Ammon's horn (tissue), 1 donor: Measurements from ENCODE around the gene KIF4A.
"Not testable (repeated sequence)": the region's sequence is repeated elsewhere in the genome, so short reads cannot be mapped to it uniquely, and the experiment has no call there.

ENCODE experiments used
- DNase-seq: peaks from one replicate; pipeline ENCODE4 v3.0.0-alpha.2; 2016; ENCODE audit warnings: low spot score

Gene KIF4A, protein sequence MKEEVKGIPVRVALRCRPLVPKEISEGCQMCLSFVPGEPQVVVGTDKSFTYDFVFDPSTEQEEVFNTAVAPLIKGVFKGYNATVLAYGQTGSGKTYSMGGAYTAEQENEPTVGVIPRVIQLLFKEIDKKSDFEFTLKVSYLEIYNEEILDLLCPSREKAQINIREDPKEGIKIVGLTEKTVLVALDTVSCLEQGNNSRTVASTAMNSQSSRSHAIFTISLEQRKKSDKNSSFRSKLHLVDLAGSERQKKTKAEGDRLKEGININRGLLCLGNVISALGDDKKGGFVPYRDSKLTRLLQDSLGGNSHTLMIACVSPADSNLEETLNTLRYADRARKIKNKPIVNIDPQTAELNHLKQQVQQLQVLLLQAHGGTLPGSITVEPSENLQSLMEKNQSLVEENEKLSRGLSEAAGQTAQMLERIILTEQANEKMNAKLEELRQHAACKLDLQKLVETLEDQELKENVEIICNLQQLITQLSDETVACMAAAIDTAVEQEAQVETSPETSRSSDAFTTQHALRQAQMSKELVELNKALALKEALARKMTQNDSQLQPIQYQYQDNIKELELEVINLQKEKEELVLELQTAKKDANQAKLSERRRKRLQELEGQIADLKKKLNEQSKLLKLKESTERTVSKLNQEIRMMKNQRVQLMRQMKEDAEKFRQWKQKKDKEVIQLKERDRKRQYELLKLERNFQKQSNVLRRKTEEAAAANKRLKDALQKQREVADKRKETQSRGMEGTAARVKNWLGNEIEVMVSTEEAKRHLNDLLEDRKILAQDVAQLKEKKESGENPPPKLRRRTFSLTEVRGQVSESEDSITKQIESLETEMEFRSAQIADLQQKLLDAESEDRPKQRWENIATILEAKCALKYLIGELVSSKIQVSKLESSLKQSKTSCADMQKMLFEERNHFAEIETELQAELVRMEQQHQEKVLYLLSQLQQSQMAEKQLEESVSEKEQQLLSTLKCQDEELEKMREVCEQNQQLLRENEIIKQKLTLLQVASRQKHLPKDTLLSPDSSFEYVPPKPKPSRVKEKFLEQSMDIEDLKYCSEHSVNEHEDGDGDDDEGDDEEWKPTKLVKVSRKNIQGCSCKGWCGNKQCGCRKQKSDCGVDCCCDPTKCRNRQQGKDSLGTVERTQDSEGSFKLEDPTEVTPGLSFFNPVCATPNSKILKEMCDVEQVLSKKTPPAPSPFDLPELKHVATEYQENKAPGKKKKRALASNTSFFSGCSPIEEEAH

DNA sequence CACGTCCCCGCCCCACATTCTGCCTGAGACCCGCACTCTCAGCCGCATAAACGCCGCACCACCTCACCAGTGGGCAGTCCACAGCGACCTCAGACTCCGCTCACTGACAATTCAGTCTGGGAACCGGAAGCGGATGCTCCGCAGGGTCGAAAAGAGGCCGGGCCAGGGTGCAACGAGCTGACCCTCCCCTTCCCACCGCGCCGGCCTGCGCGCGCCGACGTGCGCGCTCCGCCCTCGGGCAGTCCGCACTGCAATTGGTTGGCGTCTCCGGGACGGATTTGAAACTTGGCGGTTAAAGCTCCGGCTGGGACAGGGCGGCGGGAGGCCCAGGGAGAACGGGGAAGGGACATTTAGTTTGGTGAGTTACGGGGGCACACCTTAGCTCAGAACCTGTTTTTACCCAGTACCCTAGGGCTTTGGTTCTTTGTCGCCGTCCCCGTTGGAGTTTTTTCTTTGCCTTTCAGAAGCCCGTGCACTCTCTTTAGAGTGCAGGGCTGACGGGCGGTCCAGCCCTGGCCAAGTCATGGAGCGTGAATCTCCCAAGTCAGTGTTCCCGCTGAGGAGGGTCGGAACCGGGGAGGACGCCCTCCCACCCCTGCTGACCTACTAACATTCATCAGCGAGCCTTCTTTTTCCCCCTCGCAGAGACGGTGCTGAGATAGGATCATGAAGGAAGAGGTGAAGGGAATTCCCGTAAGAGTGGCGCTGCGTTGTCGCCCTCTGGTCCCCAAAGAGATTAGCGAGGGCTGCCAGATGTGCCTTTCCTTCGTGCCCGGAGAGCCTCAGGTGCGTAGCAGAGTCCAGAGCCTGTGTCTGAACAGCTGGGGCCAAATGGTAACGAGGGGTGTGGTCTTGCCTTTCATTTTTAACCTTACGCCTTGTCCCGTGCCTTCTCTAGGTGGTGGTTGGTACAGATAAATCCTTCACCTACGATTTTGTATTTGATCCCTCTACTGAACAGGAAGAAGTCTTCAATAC is at the start of gene KIF4A, which contains the start of gene PDZD11:
Gene KIF4A, plus strand, starts transcription at position 312 of the 978 bp plus-strand sequence. Its CDS starts 355 bp downstream, at position 667.
Gene PDZD11, minus strand, starts transcription at position 135 of the 978 bp plus-strand sequence. CDS start 586 bp downstream, outside the sequence.
- peak; percentile 72 for DNase-seq

DNA sequence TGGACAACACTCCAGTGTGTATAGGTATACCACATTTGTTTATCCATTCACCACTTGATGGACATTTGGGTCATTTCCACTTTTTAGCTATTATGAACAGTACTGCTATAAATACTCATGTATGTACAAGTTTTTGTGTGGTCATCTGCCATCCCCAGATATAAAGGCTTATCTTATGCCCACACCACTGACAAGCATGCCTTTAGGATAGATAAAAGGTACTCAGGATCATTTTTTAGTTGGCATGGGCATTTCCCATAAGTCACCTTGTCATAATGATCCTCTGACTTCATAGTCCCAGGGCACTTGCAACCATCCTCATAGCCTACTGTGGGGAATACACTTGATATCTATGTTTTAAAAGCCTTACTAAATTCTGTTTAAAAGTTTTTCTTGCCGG is 49.2 kb upstream of the KIF4A start:
- no peak for DNase-seq

DNA sequence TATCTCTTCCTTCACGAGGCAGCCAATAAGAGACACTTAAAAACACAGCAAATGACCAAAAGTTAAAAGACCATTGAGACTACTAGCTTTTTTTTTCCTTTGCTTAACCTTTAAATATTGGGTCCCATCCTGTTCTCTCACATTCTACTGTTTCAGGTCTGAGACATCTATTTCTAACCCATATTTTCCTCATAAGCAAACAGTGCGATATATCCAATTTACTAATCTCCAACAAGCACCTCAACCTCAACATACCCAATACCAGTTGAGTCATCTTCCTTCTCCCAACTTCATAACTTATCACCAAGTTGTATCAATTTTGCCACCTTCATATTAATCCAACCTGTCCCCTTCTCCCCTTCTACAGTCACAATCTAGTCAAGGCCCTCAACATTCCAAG is 48.4 kb upstream of the KIF4A start:
- DNase-seq, result no peak

DNA sequence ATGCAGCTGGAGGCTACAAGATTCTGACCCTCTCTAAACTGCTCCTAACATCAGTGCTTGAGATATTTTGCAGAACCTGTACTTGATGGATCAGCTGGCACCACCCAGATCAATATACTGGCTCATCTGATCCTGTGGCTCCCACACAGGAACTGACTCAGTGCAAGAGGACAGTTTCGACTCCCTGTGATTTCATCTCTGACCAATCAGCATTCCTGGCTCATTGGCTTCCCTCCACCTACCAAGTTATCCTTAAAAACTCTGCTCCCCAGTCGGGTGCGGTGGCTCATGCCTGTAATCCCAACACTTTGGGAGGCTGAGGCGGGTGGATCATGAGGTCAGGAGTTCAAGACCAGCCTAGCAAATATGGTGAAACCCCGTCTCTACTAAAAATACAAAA is 46.3 kb upstream of the KIF4A start:
- not testable (repeated sequence) for DNase-seq

DNA sequence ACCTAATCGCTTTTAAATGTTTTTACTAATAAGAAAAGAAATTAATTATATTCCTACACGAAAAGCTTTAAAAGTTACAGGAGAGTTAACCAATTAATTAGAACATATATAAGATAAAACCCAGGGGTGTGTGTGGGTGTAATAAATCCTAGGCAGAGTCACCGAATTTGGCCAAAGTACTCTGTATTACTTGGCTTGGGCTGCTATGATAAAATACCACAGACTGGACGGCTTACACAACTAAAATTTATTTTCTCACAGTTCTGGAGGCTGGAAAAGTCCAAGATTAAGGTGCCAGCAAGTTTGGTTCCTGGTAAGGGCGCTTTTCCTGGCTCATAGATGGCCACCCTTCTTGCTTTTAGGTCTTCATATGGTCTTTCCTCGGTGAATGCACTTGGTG is 45.0 kb upstream of the KIF4A start:
- DNase-seq, result no peak

DNA sequence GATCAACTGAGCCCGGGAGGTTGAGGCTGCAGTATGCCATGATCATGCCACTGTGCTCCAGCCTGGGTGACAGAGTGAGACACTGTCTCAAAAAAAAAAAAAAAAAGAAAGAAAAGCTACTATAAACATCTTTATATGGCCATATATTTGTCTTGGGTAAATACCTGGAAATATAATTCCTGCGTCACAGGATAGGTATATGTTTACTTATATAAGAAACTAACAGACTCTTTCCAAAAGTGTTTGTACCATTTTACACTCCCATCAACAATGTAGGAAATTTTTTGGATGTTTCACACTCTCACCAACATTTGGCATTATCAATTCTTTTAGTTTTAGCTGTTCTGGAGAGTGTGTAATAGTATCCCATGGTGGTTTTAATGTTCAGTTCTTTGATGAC is 42.7 kb upstream of the KIF4A start:
- DNase-seq, result no peak

DNA sequence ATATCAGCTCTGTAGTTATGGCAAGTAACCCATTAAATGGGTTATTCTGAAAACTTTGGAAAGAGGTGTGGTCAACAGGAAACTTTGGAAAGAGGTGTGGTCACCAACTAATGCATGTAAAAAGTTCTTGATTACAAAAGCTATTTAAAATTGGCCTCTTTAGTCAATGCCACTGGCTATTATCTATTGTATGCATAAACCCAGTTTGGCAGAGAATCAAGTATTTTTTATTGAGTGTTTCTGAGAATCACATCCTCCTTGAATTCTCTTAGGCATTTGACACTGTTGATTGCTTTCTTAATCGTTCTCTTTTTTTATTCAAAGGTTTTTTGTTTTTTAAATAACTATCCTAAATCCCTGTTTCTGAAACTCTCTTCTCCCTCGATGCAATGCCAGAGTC is 37.4 kb upstream of the KIF4A start:
- no peak for DNase-seq

DNA sequence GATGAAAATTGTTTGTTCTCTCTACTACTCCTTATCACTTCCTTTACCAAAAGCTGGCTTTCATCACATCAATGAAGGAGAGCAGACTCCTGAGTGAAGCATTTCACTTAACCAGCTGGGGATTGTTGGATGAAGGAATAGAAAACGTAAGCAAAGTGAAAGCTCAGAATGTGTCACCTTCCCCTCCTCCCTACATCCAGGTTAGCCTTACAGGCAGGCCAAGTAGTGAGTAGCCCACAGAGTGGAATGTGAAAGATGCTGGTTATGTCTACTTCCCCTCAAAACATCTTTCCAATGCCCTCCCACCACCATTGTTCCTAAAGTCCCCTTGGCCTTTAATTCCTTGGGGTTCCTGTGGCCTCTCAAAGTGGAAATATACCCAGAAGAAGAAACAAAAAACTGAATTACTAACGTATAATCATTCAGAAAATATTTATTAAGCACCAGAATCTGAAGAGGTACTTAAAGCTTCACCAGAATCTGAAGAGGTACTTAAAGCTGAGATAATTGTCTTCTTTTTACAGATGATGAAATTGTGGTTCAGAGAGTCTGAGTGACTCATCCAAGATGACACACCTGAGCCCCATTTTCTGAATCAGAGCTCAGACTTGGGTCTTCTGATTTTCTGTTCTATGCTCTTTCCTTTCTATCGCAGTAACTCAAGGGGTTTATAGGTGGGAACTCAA is 36.4 kb upstream of the KIF4A start:
- DNase-seq, result no peak

DNA sequence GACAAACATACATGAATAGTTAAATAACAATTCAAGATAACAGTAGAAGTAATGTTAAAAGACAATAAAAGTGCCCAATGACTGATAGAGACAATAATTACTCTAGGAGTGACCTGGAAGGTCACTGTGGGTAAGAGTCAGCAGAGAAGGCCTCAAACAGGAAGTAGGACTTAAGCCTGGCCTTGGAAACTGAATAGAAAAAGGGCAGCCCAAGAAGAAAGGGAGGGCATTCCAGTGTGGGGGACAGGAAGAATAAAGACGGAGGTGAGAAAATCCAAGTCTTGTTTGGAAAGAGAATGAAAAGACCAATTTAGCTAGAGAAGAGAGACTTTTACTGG is 35.9 kb upstream of the KIF4A start:
- DNase-seq, result no peak

DNA sequence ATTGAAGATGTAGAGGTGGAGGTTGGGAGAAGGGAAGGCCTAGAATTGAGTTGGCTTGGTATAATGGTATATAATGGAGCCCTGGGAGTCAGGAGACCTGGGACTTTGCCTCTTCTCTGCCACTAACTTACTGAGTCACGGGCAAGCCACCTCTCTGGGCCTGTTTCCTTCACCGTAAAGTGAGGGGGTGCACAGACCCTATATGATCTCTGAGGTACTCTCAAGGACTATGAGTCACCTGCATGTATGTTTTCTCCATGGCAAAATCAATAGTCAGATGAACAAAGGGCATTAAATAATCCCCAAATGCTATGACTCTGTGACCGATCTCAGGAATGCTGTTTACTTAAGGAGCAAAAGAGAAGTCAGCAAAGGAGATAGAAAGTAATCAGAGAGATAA is 35.0 kb upstream of the KIF4A start:
- DNase-seq, result no peak

DNA sequence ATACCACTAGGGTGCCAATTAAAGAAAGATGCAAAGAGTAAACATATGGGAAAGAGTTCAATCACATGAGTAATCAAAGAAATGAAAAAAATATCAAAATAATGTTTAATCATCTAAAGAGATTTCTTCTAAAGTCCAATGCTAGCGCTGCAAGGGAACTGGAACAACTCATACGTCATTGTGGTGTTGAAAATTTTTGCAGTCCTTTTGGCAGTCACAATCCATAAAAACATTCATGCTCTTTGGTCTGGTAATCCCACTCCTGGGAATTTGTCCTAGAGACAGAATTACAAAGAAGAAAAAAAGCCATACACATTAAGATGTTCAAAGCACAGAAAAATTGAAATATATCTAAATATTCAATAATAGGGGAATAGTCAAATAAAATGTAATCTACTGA is 34.5 kb upstream of the KIF4A start:
- no peak for DNase-seq

DNA sequence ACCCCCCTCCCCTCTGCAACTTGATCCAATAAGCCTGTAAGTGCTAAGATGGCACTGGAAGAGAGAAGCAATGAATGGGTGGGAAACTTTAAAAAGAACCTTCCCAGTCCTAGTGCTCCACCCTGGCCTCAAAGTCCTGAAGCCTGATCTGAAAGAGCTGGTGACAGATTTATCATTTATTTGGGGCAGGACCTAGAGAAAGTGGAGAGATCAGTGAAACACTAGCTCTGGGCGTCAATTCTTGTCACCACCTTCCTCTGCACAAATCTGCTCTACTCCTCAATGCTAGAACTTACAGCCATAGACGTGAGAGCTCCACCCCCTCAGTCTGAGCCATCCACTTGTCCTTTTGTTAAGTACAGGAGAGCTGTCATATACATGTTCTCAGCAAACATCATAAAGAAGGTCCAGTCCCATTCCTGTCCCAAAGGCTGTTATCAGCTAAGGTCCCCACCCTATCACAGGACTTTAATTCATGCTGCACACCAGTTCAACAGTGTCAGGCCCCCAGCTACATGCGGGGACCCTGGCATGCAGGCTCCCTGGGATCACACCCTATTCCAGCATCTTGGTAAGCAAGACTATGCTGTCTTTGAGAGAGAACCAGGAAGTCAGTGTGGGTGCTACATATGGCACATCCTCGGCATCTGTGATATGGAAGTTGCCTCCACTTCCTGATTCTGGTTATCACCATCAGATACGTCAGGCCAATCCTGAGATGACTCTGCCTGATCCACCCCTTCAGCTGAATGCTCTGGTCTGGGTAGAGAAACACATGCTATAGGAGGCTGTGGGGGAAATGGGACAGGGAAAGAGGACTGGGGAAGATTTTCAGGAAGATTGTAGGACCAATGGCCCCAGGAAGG is 32.2 kb upstream of the KIF4A start:
- no peak for DNase-seq

DNA sequence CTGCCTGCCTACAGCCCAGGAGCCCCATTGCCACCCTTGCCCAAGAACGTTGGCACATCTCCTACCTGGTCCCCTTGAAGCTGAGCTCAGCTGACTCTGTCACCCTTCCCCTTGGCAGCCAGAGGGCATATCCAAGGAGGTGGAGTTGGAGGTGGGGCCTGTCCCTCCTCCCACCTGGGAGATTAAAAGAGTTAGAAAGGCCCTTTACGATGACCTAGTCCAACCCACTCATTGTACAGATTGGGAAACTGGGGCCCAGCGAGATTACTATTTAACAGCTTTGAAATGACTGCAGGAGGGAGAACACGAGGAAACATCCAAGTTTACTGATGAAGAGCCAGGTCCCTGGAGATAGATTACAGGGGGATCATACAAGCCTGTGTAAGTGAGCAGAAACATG is 29.8 kb upstream of the KIF4A start, which contains the start of gene P2RY4:
Gene P2RY4, minus strand, starts transcription at position 101 of the 400 bp plus-strand sequence. CDS start 580 bp downstream, outside the sequence.
- no peak for DNase-seq

DNA sequence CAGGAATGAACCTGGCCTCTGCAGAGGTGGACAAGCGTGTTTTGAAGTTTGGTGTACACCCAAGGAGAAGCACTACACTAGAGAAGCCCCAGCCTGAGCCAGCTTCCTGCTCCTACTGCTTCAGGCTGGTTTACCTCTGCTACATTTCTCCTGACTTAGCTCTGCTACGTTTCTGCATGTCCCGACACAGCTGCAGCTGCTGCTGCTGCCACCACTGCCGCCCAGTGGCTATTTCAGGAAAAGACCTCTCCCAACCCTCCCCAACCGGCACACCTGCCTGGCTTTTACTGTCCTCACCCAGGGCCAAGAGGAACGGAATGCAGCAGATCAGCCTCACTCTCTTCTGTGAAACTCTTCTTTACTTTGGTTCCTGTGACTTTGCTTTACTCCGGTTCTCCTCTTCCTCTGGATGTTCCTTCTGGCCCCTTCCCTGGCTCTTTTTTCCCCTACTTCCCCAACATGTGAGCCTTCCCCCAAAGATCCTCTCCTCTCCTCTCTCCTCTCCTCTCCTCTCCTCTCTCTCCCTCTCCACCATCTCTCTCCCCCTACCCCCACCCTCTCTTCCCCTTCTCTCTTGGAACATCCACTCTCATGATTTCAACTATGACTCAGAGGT is 26.8 kb upstream of the KIF4A start:
- DNase-seq, result peak; percentile 2

DNA sequence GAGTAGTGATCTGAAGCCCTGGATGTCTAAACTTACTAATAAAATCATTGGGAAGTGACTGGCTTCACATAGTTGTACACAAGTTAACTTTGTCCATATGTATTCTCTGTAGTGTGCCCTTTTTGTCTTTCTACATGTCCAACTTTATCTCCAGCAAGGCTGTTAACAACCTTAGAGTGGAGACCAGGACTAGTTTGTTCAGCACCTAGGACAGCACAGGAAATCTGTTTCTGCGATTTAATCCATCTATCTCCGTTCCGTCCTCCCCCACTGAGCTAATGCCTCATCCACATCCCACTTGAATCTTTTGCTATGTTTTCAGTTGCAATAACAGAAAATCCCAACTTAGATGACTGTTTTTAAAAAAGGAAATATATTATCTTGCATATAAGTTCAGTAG is 25.1 kb upstream of the KIF4A start:
- DNase-seq, result no peak

DNA sequence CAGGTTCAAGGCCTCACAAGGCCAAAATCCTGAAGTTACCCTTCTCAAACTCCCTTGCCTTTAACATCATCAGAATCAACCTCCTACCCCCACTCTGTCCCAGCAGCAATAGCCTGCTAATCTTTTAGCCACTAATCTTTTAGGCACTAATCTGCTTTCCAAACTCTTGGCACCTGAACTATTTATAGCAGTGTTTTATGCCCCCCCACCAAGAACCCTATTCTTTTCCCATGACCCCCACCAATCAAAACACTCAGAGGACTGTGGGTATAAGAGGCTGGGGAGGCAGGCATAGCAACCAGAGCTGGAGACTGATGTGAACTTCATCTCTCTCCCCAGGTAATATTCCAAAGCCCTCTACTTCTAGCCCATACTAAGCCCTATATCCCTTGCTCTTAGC is 21.9 kb upstream of the KIF4A start, which contains the start of gene ARR3:
Gene ARR3, plus strand, starts transcription at position 301 of the 400 bp plus-strand sequence. CDS start 1,052 bp downstream, outside the sequence.
- no peak for DNase-seq

DNA sequence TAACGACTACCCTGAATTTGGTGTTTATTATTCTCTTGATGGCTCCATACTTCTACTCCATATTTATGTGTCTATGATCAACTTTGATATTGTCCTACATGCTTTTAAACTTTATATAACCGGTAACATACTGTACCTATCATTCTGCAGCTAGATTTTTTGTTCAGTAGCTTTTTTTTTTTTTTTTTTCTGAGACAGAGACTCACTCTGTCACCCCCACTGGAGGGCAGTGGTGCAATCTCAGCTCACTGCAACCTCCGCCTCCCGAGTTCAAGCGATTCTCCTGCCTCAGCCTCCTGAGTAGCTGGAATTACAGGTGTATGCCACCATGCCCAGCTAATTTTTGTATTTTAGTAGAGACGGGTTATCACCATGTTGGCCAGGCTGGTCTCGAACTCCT is 15.9 kb upstream of the KIF4A start:
- DNase-seq, result not testable (repeated sequence)

DNA sequence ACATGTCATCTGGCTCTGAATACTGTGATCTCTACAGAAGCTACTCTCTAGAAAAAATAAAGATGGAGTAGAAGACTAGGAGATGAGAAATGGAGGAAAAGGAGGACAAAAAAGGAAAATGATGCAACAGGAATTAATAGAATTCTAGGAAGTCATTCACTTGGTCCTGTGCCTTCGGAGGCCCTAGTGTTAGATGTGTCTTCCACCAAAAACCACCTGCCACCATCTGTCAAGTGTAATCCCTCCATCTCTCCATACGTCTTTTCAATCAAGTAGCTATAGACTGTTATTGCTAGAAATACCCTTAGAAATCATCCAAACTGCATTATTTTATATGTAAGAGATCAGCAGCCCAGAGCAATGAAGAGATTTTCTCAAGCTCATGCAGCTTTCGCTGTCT is 10.8 kb upstream of the KIF4A start:
- DNase-seq, result no peak

DNA sequence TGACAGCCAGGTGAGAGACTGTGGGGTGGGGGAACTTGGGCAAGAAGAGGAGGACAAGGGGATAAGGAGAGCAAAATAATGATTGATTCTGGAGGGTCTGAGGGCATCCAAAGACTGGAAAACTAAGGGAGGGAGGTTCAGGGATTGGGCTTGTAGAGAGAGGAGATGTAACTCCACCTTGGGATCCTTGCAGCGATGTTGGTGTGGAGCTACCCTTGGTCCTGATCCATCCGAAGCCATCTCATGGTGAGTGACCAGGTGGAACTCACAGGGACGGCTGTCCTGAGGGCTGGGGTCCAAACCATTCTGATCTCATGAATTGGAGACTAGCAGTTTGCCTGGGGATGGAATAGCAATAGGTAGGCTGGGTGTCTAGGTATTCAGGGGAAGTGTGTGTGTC is 9.3 kb upstream of the KIF4A start:
- no peak for DNase-seq
